ENCODE measurements around the gene LINS1.

GRCh38 chr15:100536733-100537132, 65.3 kb downstream of the LINS1 start:
- TF ChIP-seq POLR2A (IDR thresholded peaks at IDR 0.05), result no peak
- TF ChIP-seq, protein P1, sequence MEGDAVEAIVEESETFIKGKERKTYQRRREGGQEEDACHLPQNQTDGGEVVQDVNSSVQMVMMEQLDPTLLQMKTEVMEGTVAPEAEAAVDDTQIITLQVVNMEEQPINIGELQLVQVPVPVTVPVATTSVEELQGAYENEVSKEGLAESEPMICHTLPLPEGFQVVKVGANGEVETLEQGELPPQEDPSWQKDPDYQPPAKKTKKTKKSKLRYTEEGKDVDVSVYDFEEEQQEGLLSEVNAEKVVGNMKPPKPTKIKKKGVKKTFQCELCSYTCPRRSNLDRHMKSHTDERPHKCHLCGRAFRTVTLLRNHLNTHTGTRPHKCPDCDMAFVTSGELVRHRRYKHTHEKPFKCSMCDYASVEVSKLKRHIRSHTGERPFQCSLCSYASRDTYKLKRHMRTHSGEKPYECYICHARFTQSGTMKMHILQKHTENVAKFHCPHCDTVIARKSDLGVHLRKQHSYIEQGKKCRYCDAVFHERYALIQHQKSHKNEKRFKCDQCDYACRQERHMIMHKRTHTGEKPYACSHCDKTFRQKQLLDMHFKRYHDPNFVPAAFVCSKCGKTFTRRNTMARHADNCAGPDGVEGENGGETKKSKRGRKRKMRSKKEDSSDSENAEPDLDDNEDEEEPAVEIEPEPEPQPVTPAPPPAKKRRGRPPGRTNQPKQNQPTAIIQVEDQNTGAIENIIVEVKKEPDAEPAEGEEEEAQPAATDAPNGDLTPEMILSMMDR (IDR thresholded peaks at IDR 0.05), result no peak
- no peak for TF ChIP-seq EP300 (IDR thresholded peaks at IDR 0.05)

Measured in stomach (tissue), 4 donors.